Type B pancreatic cell (in vitro differentiated cells): Measurements from ENCODE around the gene PNPO. TPM values are rescaled to one million over a fixed set of nuclear protein-coding genes. Genes with fewer than 3 reads are reported as not detected.

Experiments
- DNase-seq: peaks from one replicate; pipeline ENCODE4 v3.0.0; 2021; ENCODE audit warnings: mixed read lengths; ENCODE audit not compliant: unreplicated experiment; ENCODE audit errors: extremely low spot score
- H3K27ac Mint-ChIP-seq: 2 replicates; pipeline ENCODE4 v1.8.0; 2021; ENCODE audit warnings: mild to moderate bottlenecking, mixed read lengths
- H3K27me3 Mint-ChIP-seq: 2 replicates; pipeline ENCODE4 v1.8.0; 2021; ENCODE audit warnings: mixed read lengths
- H3K36me3 Mint-ChIP-seq: 2 replicates; pipeline ENCODE4 v1.8.0; 2021; ENCODE audit warnings: mixed read lengths
- H3K4me1 Mint-ChIP-seq: one replicate; pipeline ENCODE4 v1.8.0; 2021; ENCODE audit warnings: mixed read lengths; ENCODE audit not compliant: unreplicated experiment
- H3K4me3 Mint-ChIP-seq: 2 replicates; pipeline ENCODE4 v1.8.0; 2021; ENCODE audit warnings: mild to moderate bottlenecking, mixed read lengths
- H3K9me3 Mint-ChIP-seq: 2 replicates; pipeline ENCODE4 v1.8.0; 2021; ENCODE audit warnings: mixed read lengths
- total RNA-seq: library from RNA; stranded (reverse); gene quantifications from 2 replicates; pipeline ENCODE4 v1.2.1, GENCODE V29; 2021; ENCODE audit warnings: low replicate concordance
- TF ChIP-seq, protein P1 (sequence below): fragments of 200-600 bp; sonication (generic); conservative IDR thresholded peaks from 2 replicates; pipeline ENCODE4 v1.5.0; 2021; ENCODE audit warnings: antibody characterized with exemption, mild to moderate bottlenecking

The PNPO gene
- total RNA-seq, 1 donor from 2014 or later, result 12.8 TPM

DNA sequence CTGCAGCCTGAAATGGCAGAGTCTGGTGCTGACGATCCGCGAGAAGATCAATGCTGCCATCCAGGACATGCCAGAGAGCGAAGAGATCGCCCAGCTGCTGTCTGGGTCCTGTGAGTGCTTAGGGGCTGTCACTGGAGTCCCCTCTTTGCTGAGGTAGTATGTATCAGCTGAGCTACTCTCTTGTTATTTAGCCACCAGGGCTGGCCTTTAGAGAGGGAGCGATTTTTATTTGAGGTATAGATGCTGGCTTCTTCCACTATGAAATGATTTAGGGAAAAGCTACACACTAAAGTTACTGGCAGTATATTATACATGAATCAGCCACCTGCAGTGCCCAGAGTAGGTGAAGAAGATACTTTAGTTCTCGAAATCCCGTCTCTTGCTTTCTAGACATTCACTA is 32.2 kb downstream of the PNPO start:
- Mint-ChIP-seq H3K27me3 (no peaks in the 10 kb centered on the region), H3K36me3 (peaks cover 16% of the 10 kb centered on the region), H3K4me3 (peak overlapping the region; percentile 20), H3K4me1 (peaks cover 7% of the 10 kb centered on the region), H3K9me3 (no peaks in the 10 kb centered on the region), H3K27ac (no peak overlapping the region)
- TF ChIP-seq, protein P1, sequence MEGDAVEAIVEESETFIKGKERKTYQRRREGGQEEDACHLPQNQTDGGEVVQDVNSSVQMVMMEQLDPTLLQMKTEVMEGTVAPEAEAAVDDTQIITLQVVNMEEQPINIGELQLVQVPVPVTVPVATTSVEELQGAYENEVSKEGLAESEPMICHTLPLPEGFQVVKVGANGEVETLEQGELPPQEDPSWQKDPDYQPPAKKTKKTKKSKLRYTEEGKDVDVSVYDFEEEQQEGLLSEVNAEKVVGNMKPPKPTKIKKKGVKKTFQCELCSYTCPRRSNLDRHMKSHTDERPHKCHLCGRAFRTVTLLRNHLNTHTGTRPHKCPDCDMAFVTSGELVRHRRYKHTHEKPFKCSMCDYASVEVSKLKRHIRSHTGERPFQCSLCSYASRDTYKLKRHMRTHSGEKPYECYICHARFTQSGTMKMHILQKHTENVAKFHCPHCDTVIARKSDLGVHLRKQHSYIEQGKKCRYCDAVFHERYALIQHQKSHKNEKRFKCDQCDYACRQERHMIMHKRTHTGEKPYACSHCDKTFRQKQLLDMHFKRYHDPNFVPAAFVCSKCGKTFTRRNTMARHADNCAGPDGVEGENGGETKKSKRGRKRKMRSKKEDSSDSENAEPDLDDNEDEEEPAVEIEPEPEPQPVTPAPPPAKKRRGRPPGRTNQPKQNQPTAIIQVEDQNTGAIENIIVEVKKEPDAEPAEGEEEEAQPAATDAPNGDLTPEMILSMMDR, result no peak
- no peak for DNase-seq

DNA sequence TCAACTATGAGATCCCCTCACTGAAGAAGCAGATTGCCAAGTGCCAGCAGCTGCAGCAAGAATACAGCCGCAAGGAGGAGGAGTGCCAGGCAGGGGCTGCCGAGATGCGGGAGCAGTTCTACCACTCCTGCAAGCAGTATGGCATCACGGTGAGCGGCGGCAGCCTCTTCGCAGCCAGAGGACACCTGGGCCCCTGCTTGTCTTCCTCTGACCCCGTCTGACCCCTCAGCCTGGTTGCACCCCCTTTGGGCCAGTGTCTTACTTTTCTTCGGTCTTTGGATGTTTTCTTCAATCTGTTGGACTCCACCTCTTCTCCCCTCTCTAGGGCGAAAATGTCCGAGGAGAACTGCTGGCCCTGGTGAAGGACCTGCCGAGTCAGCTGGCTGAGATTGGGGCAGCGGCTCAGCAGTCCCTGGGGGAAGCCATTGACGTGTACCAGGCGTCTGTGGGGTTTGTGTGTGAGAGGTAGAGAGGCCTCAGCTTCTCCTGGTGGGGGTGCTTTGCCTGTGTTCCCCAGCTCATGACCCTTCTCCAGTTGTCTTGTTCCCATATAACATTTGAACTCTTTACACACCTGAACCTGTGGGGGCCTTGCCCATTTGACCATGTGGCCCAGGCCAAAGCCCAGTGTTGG is 33.9 kb downstream of the PNPO start:
- peaks cover 3% of the 10 kb centered on the region for H3K4me1 Mint-ChIP-seq
- peaks cover 3% of the 10 kb centered on the region for H3K27me3 Mint-ChIP-seq
- no peak overlapping the region for H3K27ac Mint-ChIP-seq
- no peaks in the 10 kb centered on the region for H3K9me3 Mint-ChIP-seq
- no peak for DNase-seq
- TF ChIP-seq, protein P1, result no peak
- H3K4me3 Mint-ChIP-seq, result no peak overlapping the region
- H3K36me3 Mint-ChIP-seq, result peaks cover 27% of the 10 kb centered on the region

GRCh38 chr17:47975823-47976205 is 34.4 kb downstream of the PNPO start:
- no peak overlapping the region for H3K27ac Mint-ChIP-seq
- H3K4me1 Mint-ChIP-seq, result no peaks in the 10 kb centered on the region
- TF ChIP-seq, protein P1, result no peak
- peaks cover 31% of the 10 kb centered on the region for H3K36me3 Mint-ChIP-seq
- no peak overlapping the region for H3K4me3 Mint-ChIP-seq
- peaks cover 3% of the 10 kb centered on the region for H3K27me3 Mint-ChIP-seq
- DNase-seq, result no peak
- H3K9me3 Mint-ChIP-seq, result no peaks in the 10 kb centered on the region

- no peak overlapping the region for H3K27ac Mint-ChIP-seq
- H3K36me3 Mint-ChIP-seq, result peaks cover 38% of the 10 kb centered on the region
- no peaks in the 10 kb centered on the region for H3K9me3 Mint-ChIP-seq
- no peak overlapping the region for H3K4me3 Mint-ChIP-seq
- DNase-seq, result peak; percentile 77
- H3K27me3 Mint-ChIP-seq, result peaks cover 3% of the 10 kb centered on the region
- H3K4me1 Mint-ChIP-seq, result peaks cover 5% of the 10 kb centered on the region
- TF ChIP-seq, protein P1, result peak; percentile 92
Measured at GRCh38 chr17:47978324-47978723, 37.0 kb downstream of the PNPO start.

DNA sequence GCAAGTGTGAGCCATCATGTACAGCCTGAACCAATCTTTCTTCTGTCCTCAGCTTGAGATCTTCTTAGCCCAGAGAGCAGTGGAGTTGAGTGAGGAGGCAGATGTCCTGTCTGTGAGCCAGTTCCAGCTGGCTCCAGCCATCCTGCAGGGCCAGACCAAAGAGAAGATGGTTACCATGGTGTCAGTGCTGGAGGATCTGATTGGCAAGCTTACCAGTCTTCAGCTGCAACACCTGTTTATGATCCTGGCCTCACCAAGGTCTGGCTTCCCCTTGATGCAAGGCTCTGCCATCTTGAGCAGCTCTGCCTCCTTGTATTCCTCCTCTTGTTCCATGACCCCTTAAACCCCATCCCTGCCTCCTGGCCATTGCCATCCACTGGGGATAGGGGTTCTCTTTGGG is 39.2 kb downstream of the PNPO start:
- TF ChIP-seq, protein P1, result no peak
- no peak overlapping the region for H3K4me3 Mint-ChIP-seq
- peaks cover 9% of the 10 kb centered on the region for H3K4me1 Mint-ChIP-seq
- H3K27me3 Mint-ChIP-seq, result peaks cover 3% of the 10 kb centered on the region
- H3K9me3 Mint-ChIP-seq, result no peaks in the 10 kb centered on the region
- peaks cover 33% of the 10 kb centered on the region for H3K36me3 Mint-ChIP-seq
- DNase-seq, result no peak
- no peak overlapping the region for H3K27ac Mint-ChIP-seq

DNA sequence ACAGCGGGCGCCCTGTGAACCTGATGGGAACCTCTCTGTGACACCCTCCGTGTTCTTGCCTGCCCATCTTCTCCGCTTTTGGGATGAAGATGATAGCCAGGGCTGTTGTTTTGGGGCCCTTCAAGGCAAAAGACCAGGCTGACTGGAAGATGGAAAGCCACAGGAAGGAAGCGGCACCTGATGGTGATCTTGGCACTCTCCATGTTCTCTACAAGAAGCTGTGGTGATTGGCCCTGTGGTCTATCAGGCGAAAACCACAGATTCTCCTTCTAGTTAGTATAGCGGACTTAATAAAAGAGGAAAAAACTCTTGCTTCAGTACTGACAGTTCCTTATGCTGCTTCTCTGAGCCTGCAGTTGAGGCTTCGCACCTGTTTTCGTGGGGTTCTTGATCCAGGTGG is 40.1 kb downstream of the PNPO start:
- no peak for DNase-seq
- Mint-ChIP-seq H3K27ac (no peak overlapping the region), H3K9me3 (no peaks in the 10 kb centered on the region), H3K4me3 (no peak overlapping the region), H3K36me3 (peaks cover 34% of the 10 kb centered on the region), H3K4me1 (peaks cover 14% of the 10 kb centered on the region), H3K27me3 (peaks cover 3% of the 10 kb centered on the region)
- TF ChIP-seq, protein P1, result no peak
